Retinal pigment epithelial cell (primary cell): Measurements from ENCODE around the gene RIMBP2.

ENCODE experiments used
- DNase-seq: peaks from one replicate; pipeline ENCODE4 v3.0.0-alpha.2; 2010; ENCODE audit warnings: low read depth
- H3K4me3 ChIP-seq: 2 replicates; pipeline ENCODE4 v1.5.1; 2011; ENCODE audit warnings: mild to moderate bottlenecking, low read length, control low read depth, moderate library complexity
- TF ChIP-seq, protein P1 (sequence below): conservative IDR thresholded peaks from 2 replicates; pipeline ENCODE4 v1.5.1; 2011; ENCODE audit warnings: low read depth, low read length, control low read depth, inconsistent platforms

RIMBP2 gene

DNA sequence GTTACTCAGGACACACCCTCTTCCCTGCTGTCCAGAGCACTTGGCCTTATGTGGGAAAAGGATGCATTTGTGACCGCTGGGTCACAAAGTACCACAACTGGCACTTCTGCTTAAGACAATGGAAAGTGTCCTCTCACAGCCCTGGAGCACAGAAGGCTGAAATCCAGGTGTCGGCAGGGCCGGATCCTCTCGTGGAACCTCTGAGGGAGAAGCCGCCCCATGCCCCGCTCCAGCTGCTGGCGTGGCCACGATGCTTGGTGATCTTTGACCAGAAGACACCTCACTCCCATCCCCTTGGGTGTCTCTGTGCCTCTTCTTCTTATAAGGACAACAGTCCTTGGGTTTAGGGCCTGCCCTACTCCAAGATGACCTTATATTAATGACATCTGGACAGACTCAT lies 221.4 kb downstream of the RIMBP2 start:
- H3K4me3 ChIP-seq: no peak overlapping the region
- TF ChIP-seq, protein P1, sequence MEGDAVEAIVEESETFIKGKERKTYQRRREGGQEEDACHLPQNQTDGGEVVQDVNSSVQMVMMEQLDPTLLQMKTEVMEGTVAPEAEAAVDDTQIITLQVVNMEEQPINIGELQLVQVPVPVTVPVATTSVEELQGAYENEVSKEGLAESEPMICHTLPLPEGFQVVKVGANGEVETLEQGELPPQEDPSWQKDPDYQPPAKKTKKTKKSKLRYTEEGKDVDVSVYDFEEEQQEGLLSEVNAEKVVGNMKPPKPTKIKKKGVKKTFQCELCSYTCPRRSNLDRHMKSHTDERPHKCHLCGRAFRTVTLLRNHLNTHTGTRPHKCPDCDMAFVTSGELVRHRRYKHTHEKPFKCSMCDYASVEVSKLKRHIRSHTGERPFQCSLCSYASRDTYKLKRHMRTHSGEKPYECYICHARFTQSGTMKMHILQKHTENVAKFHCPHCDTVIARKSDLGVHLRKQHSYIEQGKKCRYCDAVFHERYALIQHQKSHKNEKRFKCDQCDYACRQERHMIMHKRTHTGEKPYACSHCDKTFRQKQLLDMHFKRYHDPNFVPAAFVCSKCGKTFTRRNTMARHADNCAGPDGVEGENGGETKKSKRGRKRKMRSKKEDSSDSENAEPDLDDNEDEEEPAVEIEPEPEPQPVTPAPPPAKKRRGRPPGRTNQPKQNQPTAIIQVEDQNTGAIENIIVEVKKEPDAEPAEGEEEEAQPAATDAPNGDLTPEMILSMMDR: no peak
- no peak for DNase-seq

DNA sequence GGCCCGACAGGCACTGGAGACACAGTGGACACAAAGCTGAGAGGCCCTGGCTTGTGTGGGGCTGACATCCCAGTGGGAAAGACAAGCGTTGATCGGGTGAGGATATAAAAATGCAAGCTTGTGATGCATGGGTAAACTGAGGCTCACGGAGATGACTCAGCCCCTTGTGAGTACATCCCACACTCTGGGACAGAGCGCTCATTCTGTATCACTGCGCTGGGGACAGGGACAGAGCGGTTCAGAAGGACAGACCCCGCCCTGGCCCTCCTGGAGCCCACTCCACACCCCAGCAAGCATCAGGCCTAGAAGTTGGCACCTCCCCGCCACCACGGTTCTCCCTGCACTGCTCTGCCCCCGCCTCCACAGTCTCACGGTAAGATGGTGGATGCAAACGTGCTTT lies 222.1 kb downstream of the RIMBP2 start:
- DNase-seq: no peak
- H3K4me3 ChIP-seq: no peak overlapping the region
- TF ChIP-seq, protein P1: no peak

DNA sequence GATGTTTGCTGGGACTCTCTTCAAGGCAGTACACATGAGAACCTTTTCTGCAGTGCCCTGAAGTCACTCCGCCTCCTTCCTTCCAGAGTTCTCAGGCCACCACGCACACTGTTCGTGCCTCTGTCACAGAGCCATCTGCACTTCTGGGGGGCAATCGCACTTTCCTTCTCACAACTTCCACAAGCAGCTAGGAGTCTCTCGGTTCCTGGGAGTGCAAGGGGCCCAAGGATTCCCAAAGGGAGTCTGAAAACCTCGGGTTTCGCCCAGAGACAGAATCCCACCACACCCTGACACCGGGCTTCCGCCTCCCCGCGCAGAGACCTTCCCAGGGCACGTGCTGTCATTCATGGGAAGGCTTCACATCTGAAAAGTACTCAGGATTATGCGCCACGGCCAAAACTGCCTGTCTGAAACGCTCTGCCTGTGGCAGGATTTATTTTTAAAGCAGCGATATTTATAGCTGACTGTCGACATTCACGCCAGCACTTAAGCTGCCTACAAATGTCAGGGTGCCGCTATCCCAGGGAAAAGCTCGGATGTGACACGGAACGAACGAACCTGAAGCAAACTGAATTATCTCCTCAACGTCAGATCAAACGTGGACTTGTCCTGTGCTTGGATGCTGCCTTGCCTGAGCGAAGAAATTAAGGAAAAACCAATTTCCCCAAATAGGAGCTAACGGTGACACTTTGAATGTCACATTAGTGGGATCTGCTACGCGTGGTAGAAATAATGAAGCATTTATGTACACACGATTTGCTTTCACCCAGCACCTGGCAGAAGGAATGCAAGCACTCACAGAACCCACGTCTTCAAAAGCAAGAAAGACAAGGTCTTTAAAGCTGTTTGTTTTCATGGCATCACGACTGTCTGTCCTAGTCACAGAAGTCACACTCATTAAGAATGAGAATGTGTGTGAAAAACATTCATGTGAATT lies 224.4 kb downstream of the RIMBP2 start:
- TF ChIP-seq, protein P1: no peak
- no peak overlapping the region for H3K4me3 ChIP-seq
- no peak for DNase-seq

DNA sequence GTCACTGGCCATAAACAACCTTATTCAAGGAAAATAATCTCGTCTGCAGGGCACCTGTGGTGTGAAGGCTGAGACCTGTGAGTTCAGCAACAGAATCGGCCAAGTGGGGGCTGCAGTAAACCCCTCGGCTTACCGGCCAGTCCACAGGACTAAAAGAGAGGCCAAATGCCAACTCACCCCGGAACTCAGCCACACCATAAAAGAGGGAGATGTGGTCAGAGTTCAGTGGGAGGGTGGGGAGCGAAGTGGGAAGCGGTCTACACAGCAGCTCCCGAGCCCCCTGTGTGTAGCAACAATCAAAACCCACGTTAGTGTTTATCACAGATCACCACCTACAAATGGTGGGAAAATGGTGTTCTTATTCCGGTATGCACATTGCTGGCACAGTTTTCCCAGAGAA lies 225.4 kb downstream of the RIMBP2 start:
- H3K4me3 ChIP-seq: no peak overlapping the region
- TF ChIP-seq, protein P1: no peak
- DNase-seq: no peak

DNA sequence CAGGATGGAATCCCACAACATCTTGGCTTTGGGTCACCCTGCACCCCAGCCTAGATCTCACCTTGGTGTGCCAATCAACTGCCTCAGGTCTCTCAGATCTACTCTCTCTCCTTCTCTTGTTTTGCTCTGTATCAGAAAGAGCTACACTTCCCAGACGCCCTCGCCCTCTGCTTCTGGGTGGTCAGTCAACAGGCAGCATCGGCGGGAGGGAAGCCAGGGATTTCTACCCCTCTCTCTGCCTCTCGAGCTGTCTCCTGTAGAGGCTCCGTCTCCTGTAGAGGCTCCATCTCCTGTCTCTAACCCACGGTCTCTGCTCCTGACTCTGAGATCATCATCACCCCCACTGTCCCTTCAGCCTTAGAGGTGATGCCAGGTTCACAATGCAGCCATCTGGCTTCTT lies 226.8 kb downstream of the RIMBP2 start:
- no peak for DNase-seq
- no peak overlapping the region for H3K4me3 ChIP-seq
- TF ChIP-seq, protein P1: no peak

DNA sequence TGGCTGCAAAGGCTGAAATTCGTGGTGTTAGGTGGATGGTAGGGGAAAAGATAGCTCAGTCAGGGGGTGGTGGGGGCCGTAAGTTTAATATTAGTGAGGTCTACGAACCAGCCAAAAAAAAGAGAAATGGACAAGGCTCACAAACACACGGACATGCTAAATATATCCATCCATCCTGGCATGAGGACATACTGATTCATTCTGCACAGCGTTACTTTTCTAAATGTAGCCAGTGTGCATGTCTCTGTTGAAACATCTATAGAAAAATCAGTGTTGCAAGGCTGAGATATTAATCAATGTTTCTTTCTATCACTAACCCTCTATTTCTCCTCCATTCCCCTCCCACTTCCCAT lies 227.8 kb downstream of the RIMBP2 start:
- H3K4me3 ChIP-seq: no peak overlapping the region
- TF ChIP-seq, protein P1: no peak
- DNase-seq: no peak
